Measurements from ENCODE around the gene CLK4.

Gene CLK4

GRCh38 chr5:178626484-178627258, at the start of gene CLK4:
CLK4 (minus strand) TSS chr5:178627050; CDS start chr5:178623416, 3,634 bp downstream.
- in situ Hi-C loops (cut with MboI; ENCODE audit: low pct_unique_long_range_greater_than_20kb, low sequenced_read_pairs, unreplicated experiment) = no loop called here
- TF ChIP-seq, protein P1, sequence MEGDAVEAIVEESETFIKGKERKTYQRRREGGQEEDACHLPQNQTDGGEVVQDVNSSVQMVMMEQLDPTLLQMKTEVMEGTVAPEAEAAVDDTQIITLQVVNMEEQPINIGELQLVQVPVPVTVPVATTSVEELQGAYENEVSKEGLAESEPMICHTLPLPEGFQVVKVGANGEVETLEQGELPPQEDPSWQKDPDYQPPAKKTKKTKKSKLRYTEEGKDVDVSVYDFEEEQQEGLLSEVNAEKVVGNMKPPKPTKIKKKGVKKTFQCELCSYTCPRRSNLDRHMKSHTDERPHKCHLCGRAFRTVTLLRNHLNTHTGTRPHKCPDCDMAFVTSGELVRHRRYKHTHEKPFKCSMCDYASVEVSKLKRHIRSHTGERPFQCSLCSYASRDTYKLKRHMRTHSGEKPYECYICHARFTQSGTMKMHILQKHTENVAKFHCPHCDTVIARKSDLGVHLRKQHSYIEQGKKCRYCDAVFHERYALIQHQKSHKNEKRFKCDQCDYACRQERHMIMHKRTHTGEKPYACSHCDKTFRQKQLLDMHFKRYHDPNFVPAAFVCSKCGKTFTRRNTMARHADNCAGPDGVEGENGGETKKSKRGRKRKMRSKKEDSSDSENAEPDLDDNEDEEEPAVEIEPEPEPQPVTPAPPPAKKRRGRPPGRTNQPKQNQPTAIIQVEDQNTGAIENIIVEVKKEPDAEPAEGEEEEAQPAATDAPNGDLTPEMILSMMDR (IDR thresholded peaks at IDR 0.05; ENCODE audit: extremely low read depth, insufficient read depth, missing control alignments) = no peak
- DNase-seq (ENCODE audit: low spot score) = peak; percentile 96

GRCh38 chr5:178675922-178676321, 49.1 kb upstream of the CLK4 start:
- TF ChIP-seq, protein P1 (IDR thresholded peaks at IDR 0.05; ENCODE audit: extremely low read depth, insufficient read depth, missing control alignments) = no peak

DNA sequence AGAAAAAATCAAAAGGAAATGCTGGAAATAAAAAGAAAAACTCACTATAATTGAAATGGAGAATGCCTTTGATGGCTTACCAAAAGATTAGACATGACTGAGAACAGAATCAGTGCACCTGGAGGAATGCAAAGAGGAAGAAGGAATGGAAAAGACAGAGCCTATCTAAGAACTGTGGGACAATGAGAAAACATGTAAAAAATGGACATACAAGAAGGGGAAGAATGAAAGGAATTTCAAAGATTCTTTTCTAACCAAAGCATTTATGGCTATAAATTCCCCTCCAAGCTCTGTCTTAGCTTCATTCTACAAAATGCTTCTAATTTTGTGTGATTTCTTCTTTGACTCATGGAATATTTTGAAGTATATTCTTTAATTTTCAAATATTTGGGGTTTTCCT, 47.5 kb upstream of the CLK4 start:
- in situ Hi-C loops (cut with MboI; ENCODE audit: low pct_unique_long_range_greater_than_20kb, low sequenced_read_pairs, unreplicated experiment) = no loop called here
- TF ChIP-seq, protein P1 (IDR thresholded peaks at IDR 0.05; ENCODE audit: extremely low read depth, insufficient read depth, missing control alignments) = no peak
- no peak for DNase-seq (ENCODE audit: low spot score)

More at GRCh38 chr5:178675922-178676321, 49.1 kb upstream of the CLK4 start:
- DNase-seq (ENCODE audit: low spot score) = no peak
- in situ Hi-C loops (cut with MboI; ENCODE audit: low pct_unique_long_range_greater_than_20kb, low sequenced_read_pairs, unreplicated experiment) = no loop called here

- no peak for DNase-seq (ENCODE audit: low spot score)
- TF ChIP-seq, protein P1 (IDR thresholded peaks at IDR 0.05; ENCODE audit: extremely low read depth, insufficient read depth, missing control alignments) = no peak
- in situ Hi-C loops (cut with MboI; ENCODE audit: low pct_unique_long_range_greater_than_20kb, low sequenced_read_pairs, unreplicated experiment) = no loop called here
These were observed 47.0 kb upstream of the CLK4 start for GRCh38 chr5:178673801-178674295.

- TF ChIP-seq, protein P1 (IDR thresholded peaks at IDR 0.05; ENCODE audit: extremely low read depth, insufficient read depth, missing control alignments) = no peak
- in situ Hi-C loops (cut with MboI; ENCODE audit: low pct_unique_long_range_greater_than_20kb, low sequenced_read_pairs, unreplicated experiment) = no loop called here
These were observed 45.8 kb upstream of the CLK4 start for GRCh38 chr5:178672630-178673029.

GRCh38 chr5:178671602-178672144, 44.8 kb upstream of the CLK4 start:
- no peak for DNase-seq (ENCODE audit: low spot score)
- TF ChIP-seq, protein P1 (IDR thresholded peaks at IDR 0.05; ENCODE audit: extremely low read depth, insufficient read depth, missing control alignments) = no peak
- in situ Hi-C loops (cut with MboI; ENCODE audit: low pct_unique_long_range_greater_than_20kb, low sequenced_read_pairs, unreplicated experiment) = no loop called here

More at GRCh38 chr5:178672630-178673029, 45.8 kb upstream of the CLK4 start:
- no peak for DNase-seq (ENCODE audit: low spot score)

Measured in GM13977 (cell line).